ENCODE data around the gene ERCC1.

- TF ChIP-seq POLR2A (IDR thresholded peaks at IDR 0.05): no peak
- no peak for TF ChIP-seq CTCF (IDR thresholded peaks at IDR 0.05)
- TF ChIP-seq EP300 (IDR thresholded peaks at IDR 0.05): no peak
- no peak for TF ChIP-seq POLR2AphosphoS5 (IDR thresholded peaks at IDR 0.05)
These were observed 59.0 kb downstream of the ERCC1 start for GRCh38 chr19:45364696-45365095.
